Dedifferentiated amniotic fluid mesenchymal stem cell (primary cell): Measurements from ENCODE around the gene C10orf71.

ENCODE experiments used
- DNase-seq: peaks from one replicate; pipeline ENCODE4 v3.0.0-alpha.2; 2016; ENCODE audit errors: extremely low spot score

C10orf71 gene

DNA sequence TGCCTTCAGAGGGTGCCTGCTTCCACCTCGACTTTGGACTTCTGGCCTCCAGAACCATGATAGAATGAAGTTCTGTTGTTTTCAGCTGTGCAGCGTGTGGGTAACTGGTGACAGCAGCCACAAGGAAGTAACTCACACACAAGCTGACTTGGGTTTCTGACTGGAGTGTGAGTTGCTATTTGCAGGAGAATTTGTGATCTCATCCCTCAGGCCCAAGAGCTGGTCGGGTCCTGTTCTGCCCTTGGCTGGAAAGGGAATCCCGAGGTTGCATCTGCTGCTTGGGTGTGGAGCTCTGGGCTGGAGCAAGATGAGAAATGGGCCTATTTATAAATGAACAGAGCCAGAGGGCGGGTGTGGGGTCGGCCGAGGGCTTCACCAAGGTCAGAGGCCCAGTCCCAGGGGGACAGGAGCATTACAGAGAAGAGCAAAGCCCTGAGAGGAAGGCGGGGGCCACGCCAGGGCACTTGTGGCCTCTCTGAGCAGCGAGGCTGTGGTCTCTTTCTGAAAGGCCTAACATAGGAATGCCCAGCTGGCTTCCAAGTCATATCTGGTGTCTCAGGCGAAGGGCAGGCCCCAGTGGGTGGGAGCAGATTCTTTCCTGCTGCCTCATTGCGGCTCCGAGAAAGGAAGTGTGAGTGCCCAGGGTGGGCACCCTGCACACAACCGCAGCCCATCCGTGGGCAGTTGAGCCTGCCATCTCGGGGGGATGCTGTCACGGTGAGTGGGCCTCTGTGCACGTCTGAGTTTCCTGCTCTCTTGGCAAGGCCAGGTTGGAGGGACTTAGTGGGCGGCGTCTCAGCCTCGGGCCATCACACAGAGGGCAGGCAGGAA, 26.5 kb upstream of the C10orf71 start:
- peak; percentile 75 for DNase-seq

DNA sequence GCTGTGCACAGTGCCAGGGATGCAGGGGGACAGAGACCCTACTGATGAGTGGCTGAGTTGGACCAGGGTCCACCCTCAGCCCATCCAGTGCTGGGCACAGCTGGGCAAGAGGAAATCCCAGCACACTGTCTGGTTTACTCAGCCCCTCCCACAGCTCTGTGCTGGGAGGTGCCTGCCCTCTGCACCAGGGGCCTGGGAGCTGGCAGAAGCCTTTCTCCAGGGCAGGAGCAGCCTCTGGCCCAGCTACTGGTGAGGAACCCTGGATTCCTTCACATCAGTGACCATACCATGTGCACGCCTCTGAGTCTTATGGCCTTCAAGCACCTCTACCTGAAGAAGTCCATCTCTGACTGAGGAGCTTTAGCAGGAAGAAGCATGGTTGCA, 25.9 kb upstream of the C10orf71 start:
- no peak for DNase-seq

DNA sequence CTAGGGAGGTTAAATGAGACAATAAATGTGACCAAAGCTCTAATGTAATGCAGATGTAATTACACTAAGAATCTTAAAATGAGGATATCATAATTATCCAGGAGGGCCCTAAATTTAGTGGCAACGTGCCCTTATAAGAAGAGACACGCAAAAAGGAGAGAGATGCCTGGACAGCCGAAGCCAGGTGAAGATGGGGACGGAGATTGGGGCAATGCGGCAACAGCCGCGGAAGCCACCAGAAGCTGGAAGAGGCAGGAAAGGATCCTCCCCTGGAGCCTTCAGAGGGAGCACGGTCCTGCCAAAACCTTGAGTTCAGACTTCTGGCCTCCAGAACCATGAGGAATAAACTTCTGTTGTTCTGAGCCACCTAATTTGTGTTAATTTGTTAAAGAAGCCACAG, 25.3 kb upstream of the C10orf71 start:
- no peak for DNase-seq

DNA sequence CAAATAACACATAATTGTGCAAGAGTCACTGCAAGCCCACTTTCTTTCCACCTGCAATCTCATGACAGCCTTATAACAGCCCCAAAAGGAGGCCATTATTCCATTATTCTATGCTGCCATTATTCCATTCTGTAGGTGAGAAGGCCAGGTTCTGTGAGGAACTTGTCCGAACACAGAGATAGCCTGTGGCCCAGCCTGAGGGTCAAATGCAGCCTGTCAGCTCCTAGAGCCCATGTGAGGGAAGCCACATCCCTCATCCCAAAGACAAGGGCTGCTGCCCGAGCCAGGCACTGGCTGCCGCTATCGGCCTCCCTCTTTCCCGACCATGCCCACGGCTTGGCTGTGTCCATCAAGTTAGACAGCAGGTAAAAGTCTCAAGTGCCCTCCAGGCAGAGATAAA, 24.1 kb upstream of the C10orf71 start:
- DNase-seq: no peak

DNA sequence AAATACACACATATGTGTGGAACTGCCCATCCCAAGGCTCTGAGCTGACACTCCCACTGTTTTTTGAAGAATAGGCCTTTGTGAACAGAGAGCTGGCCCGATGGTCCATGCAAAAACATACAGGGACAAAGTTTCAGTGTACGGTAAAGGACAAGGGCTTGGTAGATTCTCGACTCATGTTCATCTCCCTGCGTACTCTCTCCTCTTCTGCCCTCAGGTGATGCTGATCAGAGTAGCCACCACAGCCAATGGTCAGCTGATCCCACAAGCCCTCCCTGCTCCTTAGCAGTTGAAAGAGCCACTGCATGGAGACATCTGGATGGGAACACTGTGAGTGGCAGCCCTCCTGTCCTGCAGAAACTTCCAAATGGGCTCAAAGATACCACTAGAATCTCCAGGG, 23.1 kb upstream of the C10orf71 start:
- DNase-seq: no peak

DNA sequence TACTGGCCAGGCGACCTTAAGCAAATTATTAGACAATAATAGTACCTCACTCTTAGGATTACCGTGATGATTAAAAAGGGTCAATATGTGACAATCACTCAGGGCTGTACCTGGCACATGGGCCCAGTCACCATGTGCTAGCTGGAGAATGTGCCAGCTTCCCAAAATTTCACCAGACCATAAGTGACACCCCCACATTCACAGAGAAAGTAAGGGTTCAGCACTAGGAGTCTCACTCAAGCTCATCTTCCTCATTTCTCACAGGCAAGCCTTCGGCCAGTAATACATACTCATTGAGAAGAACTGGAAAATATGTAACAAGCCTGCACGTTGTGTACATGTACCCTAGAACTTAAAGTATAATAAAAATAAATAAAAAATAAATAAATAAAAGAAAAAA, 22.4 kb upstream of the C10orf71 start:
- no peak for DNase-seq

DNA sequence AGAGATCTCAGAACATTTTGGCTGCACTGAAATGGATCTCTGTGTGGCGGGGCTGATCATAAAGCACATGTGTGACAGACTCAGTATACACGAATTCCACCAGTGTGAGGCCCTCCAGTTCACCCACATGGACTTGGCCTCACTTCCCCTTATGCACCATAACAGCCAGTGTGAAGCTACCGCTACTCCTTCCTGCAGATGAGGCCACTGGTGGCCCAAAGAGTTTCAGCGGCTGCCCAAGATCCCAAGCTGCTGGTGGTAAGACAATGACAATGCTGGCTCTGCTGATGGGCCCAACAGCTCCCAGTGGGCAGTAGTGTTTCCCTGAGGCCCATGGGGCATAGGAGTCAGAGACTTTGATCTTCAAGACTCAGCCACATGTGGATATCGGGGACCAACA, 21.0 kb upstream of the C10orf71 start:
- DNase-seq: no peak

DNA sequence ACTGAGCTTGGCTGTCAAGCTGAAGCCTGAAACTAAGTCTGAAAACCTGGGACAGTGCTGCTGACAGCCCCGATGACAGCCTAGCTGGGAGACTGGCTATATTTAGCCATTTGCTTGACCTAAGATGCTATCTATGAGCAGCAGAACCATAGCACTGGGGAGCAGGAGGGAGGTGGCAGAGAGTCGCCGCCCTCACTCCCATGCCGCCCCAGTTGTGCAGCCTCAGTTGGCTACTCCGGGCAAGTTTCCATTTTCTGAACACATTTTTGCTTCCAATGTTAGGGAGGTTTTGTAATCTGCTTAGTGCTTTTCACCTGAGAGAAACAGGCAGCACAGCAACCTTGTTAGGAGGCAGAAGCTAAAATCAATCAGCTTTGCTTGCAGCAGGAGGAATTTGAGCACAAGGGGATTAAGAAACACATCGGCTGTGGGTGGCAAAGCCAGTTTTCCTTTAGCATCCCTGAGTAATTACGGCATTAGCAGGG, 20.4 kb upstream of the C10orf71 start:
- no peak for DNase-seq

DNA sequence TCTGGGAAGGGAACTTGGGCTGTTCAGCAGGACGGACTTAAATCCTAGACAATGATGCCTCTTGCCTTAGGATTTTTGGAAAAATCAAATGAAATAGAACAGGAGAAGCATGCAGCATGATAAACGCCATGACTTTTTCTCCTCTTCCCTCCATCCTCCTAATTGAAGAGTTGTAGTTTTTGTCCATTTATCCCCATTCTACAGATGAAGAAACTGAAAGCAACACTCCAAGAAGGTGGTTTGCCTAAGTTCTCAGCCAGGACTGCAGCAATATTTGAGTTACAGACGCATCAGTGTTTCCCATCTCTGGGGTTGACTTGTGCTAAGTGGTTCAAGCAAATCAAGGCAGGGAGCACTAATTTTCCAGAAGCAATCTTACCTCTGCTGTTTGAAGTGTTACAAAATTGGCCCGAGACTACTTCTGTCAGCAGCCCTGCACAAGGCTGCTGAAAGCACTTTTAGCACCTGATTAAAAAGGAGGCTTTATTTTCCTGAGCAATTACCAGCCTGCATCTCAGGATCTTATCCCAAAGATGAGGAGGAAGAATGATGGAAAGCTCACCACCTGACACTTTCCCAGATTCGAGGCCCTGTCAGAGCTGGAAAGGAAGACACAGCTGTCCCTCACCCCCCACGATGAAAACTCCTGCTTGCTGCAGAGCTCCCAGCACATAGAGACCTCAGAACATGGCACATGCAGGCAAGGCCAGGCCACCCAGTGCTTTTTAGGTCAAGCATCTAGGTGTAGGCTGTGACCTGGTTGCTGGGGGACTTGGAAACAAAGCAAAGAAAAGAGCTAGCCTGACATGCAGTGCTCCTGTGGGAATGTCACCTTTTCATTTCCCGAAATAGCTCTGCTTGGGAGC, 19.7 kb upstream of the C10orf71 start:
- DNase-seq: no peak

DNA sequence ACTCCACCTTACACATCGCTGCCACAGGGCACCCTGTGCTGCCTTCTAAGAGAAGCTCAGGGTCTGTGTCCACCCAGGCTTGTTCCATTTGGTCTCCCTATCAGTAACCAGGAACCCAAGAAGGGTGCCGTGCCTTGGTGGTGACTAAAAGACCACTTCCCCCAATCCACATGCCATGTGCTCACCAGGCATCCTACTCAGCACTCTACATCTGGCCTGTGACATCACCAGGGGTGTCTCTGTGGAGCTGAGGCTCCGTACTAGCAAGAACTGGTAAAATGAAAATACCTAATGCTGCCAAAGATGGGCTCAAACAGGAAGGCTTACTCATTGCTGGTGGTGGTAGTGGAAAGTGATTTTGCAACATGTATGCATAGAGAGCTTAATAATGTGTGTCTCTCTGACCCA, 19.0 kb upstream of the C10orf71 start:
- DNase-seq: no peak

DNA sequence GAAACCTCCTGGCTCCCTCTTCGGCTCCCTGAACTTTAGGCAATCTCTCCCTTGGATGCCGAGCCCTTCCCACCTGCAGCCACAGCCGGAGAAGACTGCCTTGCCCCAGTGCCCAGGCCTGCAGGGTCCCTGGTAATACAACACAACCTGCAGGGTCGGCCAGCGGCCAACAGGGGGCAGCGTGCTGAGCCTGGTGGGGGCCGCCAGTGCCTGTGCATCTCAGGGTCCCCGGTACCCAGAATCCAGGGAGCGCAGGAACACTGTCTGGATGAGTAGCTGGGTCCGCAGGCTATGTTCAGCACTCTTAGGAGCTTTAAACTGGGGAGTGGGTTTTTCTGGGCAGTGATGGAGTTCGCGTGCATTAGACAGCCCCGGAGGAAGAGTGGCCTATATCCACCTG, 17.5 kb upstream of the C10orf71 start:
- no peak for DNase-seq

DNA sequence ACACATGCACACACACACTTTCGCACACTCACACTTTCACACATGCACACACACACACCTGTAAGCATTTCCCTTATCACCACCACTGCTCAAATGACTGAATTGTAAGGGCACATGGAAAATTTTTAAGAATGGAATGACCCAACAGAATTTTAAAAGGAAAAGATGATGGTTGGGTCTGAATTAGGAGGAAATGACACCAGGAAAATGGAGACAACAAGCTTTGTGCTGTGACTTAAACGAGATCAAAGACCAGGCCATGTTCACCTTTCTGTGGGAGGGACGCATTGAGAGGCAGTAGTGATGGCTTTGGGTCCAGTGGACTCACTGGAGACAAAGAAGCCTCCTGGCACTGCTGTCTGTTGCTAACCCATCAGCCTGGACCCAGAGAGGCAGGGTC, 16.7 kb upstream of the C10orf71 start:
- no peak for DNase-seq

DNA sequence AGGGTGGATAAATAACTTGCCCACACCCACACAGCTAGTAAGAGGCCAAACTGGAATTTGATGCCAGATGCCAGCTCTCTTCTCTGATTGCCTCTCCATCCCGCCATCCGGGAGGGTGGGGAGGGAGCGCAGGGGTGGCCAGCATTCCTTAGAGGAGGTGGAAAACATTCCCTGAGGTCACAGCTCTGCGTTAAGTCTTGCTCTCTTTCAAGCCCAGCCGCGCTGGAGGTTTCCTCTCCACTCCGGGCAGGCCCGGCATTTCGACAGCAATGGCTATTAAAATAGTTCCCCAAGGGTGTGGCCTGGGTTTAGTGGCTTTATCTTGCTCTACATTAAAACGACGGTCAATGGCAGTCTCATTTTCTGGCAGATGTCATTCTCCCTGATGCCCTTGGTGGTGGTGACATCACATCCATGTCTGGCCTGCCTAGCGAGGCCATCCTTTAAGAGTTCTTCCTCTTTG, 16.1 kb upstream of the C10orf71 start:
- no peak for DNase-seq

DNA sequence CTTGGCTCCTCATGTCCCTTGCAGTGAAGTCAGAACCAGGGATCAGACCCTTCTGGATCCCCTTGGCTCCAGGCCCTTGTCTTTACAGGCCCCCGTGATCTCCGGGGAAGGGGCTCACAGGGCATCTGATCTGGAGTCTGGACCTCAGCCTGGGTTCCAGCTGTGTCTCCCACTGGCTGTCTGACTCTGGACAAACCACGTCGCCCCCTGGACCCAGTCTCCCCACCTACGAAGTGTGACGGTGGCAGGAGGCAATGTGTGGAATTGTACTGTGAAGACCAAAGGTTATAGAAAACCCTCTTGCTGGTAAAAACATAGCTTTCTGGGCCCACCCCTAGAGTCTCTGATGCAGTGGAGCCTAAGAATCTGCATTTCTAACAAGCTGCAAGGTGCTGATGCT, 15.5 kb upstream of the C10orf71 start:
- no peak for DNase-seq

DNA sequence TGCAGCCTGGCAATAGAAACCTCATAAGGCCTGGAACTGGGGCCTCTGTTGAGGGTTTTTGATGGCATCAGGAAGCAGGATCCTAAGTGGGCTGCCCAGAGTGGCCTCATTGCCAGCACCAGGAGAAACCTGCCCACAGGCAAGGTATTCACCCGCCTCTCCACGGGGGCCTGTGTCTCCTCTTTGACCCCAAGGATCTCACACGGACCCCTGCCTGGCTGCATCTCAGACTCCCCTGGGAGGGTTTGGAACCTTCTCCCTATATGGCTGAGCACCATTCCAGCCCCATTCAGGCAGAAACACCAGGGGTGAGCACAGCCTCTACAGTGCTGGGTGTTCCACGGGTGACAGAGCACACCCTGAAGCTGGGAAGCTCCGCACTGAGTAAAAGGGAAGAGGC, 14.6 kb upstream of the C10orf71 start:
- no peak for DNase-seq

DNA sequence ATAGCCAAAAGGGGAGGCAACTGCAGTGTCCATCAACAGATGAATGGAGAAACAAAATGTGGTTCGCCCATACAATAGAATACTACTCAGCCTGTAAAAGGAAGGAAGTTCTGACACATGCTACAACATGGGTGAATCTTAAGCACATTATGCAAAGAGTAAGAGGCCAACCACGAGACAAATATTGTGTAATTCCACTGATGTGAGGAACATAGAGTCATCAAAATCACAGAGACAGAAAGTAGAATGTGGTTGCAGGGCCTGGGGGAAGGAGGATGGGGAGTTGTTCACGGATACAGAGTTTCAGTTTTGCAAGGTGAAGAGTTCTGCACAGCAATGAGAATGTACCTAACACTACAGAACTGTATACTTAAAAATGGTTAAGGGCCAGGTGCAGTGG, 13.7 kb upstream of the C10orf71 start:
- no peak for DNase-seq

DNA sequence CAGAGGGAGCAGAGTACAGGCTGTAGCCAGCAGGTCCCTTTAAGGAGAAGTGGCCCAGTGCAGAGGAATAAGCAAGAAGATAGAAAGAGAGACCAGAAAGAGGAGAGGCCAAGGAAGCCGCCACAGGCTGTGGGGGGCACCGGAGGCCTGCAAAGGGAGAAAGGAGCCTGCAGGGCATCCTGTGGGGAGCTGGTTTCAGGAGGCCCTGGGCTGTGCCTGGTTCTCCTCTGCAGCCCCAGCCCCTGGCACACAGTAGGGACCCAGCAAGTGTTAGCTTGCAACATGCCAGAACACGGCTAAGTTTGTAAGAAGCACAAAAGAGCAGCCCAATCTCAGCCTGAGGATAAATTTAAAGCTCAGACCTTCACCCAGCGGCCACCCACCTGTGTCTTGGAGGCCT, 12.3 kb upstream of the C10orf71 start:
- no peak for DNase-seq

DNA sequence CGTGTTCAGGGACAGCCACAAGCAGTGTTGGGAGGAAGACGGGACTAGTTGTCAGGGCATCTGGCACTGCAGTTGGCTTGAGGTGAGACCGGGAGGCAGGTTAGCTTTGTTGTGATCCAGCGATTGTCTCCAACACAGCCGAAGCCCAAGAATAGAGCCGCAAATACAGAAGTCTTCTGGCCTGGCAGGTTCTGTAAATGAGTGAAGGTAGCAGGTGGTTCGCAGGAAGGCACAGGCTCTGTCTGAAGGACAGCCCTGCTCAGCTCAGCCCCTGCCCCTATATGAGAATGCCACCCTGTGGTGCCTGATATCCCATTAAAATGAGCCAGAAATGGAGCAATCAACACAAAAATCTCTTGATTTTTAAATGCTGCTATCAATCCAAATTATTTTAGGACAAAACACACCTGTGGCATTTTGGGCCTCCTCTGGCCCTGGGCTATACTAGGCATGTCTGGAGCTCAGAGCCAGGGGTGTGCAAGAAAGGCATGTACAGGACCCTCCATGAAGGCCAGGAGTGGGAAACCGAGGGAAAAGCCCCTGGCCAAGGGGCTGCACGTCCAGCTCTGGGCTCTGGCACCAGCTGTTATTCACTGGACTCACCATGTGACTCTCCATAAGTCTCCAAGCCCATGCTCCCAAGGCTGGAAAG, 11.2 kb upstream of the C10orf71 start:
- no peak for DNase-seq

DNA sequence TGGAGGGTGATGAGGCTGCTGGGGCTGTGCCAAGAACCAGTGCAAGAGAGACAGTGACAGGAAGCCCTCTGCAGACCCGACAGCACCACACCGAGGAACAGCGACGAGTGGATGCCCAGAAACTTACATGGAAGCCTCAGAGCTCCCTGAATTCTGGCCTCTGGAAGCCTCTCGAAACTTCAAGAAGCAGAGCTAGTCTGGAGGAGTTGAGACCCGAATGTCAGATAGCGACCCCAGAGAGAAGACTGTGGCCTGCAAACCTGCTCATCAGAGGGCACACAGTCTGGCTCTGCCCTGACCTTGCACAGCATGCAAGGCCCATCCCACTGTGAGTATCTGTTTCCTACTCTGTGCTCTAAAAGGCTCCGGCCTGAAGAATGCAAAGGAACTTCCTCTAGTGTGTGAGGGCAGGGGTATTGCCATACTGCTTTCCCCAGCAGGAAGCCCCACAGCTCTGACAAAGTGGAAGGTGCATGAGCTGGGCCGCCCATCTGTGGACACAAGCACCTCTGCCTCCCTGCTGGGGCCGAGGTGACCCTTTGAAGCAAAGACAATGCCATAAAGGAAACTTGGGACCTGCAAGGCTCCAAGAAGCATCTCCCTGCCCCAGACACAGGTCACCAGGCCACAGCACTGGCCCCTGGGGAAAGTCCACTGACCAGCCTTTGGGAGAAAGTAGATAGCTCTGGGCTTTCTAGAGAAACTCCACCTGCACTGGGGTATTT, 10.5 kb upstream of the C10orf71 start:
- DNase-seq: no peak

DNA sequence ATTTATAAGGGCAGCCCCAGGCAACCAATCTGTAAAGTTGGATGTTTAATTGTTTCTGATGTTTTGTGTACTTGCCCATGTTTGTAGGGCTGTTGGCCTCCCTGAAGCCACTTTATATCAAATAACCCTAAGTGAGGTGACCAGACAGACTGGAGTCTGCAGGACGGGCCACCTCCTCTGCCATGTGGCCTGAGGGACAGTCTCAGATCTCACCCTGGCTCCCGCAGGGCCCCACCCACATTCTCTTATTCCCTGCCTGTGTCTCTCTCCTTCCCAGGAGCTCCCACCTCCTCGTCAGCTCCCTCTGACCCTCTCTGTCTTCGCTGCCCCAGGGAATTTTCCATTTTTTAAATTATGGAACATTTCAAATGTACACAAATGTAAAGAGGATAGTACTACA, 9.5 kb upstream of the C10orf71 start:
- no peak for DNase-seq

DNA sequence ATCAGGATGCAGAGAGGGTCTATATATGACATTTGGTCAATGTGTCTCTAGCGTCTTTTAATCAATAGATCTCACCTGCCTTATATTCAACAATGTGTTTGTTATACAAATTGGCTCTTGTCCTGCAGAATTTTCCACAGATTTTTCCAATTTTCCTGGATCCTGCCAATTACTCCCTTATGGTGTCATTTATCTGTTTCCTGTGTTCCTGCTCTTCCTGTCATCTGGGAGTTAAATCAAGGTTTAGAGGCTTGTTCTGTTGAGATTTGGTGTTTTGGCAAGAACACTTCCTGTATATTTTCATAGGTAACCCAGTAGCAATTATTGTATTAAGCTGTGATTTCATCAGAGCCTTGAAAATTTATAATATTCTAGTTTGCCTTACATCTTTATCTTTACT, 8.8 kb upstream of the C10orf71 start:
- DNase-seq: no peak

DNA sequence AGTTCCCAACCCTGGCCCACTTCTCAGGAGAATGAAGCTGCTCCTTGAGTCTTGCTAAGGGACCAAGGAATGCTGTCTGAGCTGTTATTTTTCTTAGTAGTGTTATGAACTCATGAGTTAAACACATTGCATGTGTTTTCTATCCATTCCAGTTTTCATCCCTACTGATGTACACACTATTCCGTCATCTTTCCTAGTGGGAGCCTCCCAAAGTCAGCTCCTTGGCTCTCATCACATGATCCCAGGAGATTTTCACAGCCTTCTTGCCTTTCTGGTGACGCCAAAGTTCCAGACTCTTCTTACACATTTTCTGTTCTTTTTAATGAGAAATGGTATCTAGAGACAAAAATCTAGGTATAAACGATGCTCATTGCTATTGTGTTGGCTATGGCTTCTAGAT, 8.4 kb upstream of the C10orf71 start:
- no peak for DNase-seq
